GM23248 (cell line): ENCODE results near the gene PALM3.

Experiments used
- EZH2 ChIP-seq: fragments of 200-600 bp; sonication (generic); IDR thresholded peaks from 2 replicates; pipeline ENCODE4 v1.6.1; 2018; ENCODE audit warnings: antibody characterized with exemption, mild to moderate bottlenecking; ENCODE audit not compliant: insufficient read depth, poor library complexity, severe bottlenecking
- EZH2phosphoT487 ChIP-seq: fragments of 200-600 bp; sonication (generic); IDR thresholded peaks from 2 replicates; pipeline ENCODE4 v1.6.1; 2018; ENCODE audit warnings: antibody characterized with exemption, moderate library complexity, mild to moderate bottlenecking, low read depth; ENCODE audit not compliant: insufficient read depth

GRCh38 chr19:14058182-14059092 is 3.4 kb downstream of the PALM3 start:
- no peak for TF ChIP-seq EZH2phosphoT487
- TF ChIP-seq EZH2 = no peak
